H1 (cell line): ENCODE results near the gene TASP1. TPM values are rescaled to one million over a fixed set of nuclear protein-coding genes. Genes with fewer than 3 reads are reported as not detected.

Experiments used
- CTCF ChIA-PET: fragments of 300-600 bp; sonication (Branson Sonifier 250); formaldehyde crosslinking; loops from one replicate; lab custom pipeline; 2021; ENCODE audit not compliant: partially characterized antibody; lab: Charles Lee
- POLR2A ChIA-PET: fragments of 300-600 bp; sonication (Branson Sonifier 250); formaldehyde crosslinking; loops from one replicate; lab custom pipeline; 2021; ENCODE audit warnings: inconsistent platforms; ENCODE audit not compliant: partially characterized antibody; lab: Charles Lee
- DNase-seq, 2 experiments: peaks; one replicate each; pipeline versions ENCODE4 v3.0.0 to v3.0.0-alpha.2; 2010 to 2022; ENCODE audit warnings: low spot score in 2 of 2, low read depth in 1 of 2, mixed read lengths in 1 of 2
- FAIRE-seq: peaks from 2 replicates; lab custom pipeline; 2011; peaks lifted over from hg19 to GRCh38; lab: Jason Lieb, UNC
- H2AFZ ChIP-seq: 2 replicates; pipeline ENCODE4 v1.8.1; 2012; ENCODE audit warnings: low read length, inconsistent platforms
- H2AK5ac ChIP-seq: 2 replicates; pipeline ENCODE4 v1.6.1; 2013; ENCODE audit warnings: low read depth, low read length
- H2BK120ac ChIP-seq: replicated peaks from 2 replicates; pipeline ENCODE3; 2013; ENCODE audit warnings: low read depth, low read length, inconsistent platforms
- H2BK12ac ChIP-seq: 2 replicates; pipeline ENCODE4 v1.6.1; 2013; ENCODE audit warnings: low read depth, low read length
- H2BK15ac ChIP-seq: 2 replicates; pipeline ENCODE4 v1.6.1; 2013; ENCODE audit warnings: low read length
- H2BK20ac ChIP-seq: 2 replicates; pipeline ENCODE4 v1.6.1; 2013; ENCODE audit warnings: low read length
- H2BK5ac ChIP-seq: 2 replicates; pipeline ENCODE4 v1.6.1; 2013; ENCODE audit warnings: low read depth, low read length
- H3K14ac ChIP-seq: 2 replicates; pipeline ENCODE4 v1.6.1; 2013; ENCODE audit warnings: inconsistent platforms; ENCODE audit not compliant: insufficient read length
- H3K18ac ChIP-seq: 2 replicates; pipeline ENCODE4 v1.6.1; 2013; ENCODE audit warnings: low read length; ENCODE audit errors: extremely low read depth
- H3K23ac ChIP-seq: 2 replicates; pipeline ENCODE4 v1.6.1; 2013; ENCODE audit warnings: inconsistent platforms; ENCODE audit not compliant: insufficient read length
- H3K23me2 ChIP-seq: 2 replicates; pipeline ENCODE4 v1.6.1; 2013; ENCODE audit warnings: low read depth, low read length
- H3K27ac ChIP-seq: 2 replicates; pipeline ENCODE4 v1.6.1; 2011; ENCODE audit warnings: low read depth, low read length, inconsistent platforms
- H3K27me3 ChIP-seq, 4 experiments: replicated peaks in 1 of 4; 1 replicate in 1 of 4; 2 replicates in 3 of 4; pipeline versions ENCODE4 v1.6.1 to v1.8.1; 2011 to 2013; ENCODE audit warnings: low read length in 3 of 4, mild to moderate bottlenecking in 3 of 4, inconsistent platforms in 2 of 4, mixed read lengths in 2 of 4, moderate library complexity in 1 of 4; ENCODE audit not compliant: control insufficient read depth in 3 of 4, insufficient read depth in 3 of 4; ENCODE audit errors: extremely low read depth in 1 of 4
- H3K36me3 ChIP-seq, 4 experiments: 2 replicates each; pipeline versions ENCODE4 v1.6.1 to v1.8.1; 2011 to 2013; ENCODE audit warnings: mild to moderate bottlenecking in 4 of 4, low read length in 3 of 4, moderate library complexity in 2 of 4, control low read depth in 1 of 4, inconsistent platforms in 1 of 4; ENCODE audit not compliant: insufficient read depth in 4 of 4, control insufficient read depth in 2 of 4
- H3K4ac ChIP-seq: replicated peaks from 2 replicates; pipeline ENCODE3; 2013; ENCODE audit warnings: low read length, low read depth, mixed read lengths, inconsistent platforms; ENCODE audit not compliant: insufficient read length
- H3K4me1 ChIP-seq, 4 experiments: replicated peaks in 1 of 4; 1 replicate in 1 of 4; 2 replicates in 3 of 4; pipeline versions ENCODE4 v1.6.1 to v1.8.1; 2011 to 2013; ENCODE audit warnings: low read length in 3 of 4, inconsistent platforms in 2 of 4, mixed read lengths in 1 of 4; ENCODE audit not compliant: insufficient read depth in 4 of 4, control insufficient read depth in 3 of 4
- H3K4me2 ChIP-seq, 2 experiments: 2 replicates each; pipeline versions ENCODE4 v1.6.1 to v1.8.1; 2011 to 2013; ENCODE audit warnings: low read depth in 2 of 2, low read length in 2 of 2, control low read depth in 1 of 2, inconsistent platforms in 1 of 2, mild to moderate bottlenecking in 1 of 2; ENCODE audit not compliant: insufficient read depth in 1 of 2
- H3K4me3 ChIP-seq, 4 experiments: fragments of 200-600, 300-600 bp in 1 of 4; sonication (generic), shearing (Covaris generic), sonication (Bioruptor Twin) in 1 of 4; 2 replicates each; pipeline versions ENCODE4 v1.5.1 to v1.8.1; 2011 to 2016; ENCODE audit warnings: low read length in 4 of 4, low read depth in 3 of 4, control low read depth in 2 of 4, inconsistent platforms in 2 of 4, mild to moderate bottlenecking in 2 of 4, mixed read lengths in 1 of 4, moderate library complexity in 1 of 4; ENCODE audit not compliant: insufficient read depth in 2 of 4; ENCODE audit errors: extremely low read depth in 1 of 4
- H3K56ac ChIP-seq: replicated peaks from 2 replicates; pipeline ENCODE3; 2013; ENCODE audit warnings: low read depth, mild to moderate bottlenecking, mixed read lengths, low read length, inconsistent platforms; ENCODE audit not compliant: insufficient read length
- H3K79me1 ChIP-seq: 2 replicates; pipeline ENCODE4 v1.6.1; 2013; ENCODE audit warnings: low read depth, low read length, control low read depth
- H3K79me2 ChIP-seq, 2 experiments: 2 replicates each; pipeline versions ENCODE4 v1.6.1 to v1.8.1; 2012 to 2013; ENCODE audit warnings: low read length in 2 of 2, mild to moderate bottlenecking in 2 of 2, inconsistent platforms in 1 of 2; ENCODE audit not compliant: insufficient read depth in 2 of 2, control insufficient read depth in 1 of 2
- H3K9ac ChIP-seq, 4 experiments: replicated peaks in 1 of 4; 1 replicate in 1 of 4; 2 replicates in 3 of 4; pipeline versions ENCODE4 v1.6.1 to v1.8.1; 2011 to 2013; ENCODE audit warnings: low read depth in 3 of 4, low read length in 3 of 4, control low read depth in 2 of 4, mild to moderate bottlenecking in 2 of 4, moderate library complexity in 2 of 4, inconsistent platforms in 1 of 4; ENCODE audit errors: extremely low read depth in 1 of 4
- H3K9me3 ChIP-seq, 2 experiments: 2 replicates each; pipeline versions ENCODE4 v1.6.1 to v1.8.1; 2012 to 2013; ENCODE audit warnings: mild to moderate bottlenecking in 2 of 2, moderate library complexity in 2 of 2, control low read depth in 1 of 2, inconsistent platforms in 1 of 2, low read depth in 1 of 2, low read length in 1 of 2, mixed read lengths in 1 of 2; ENCODE audit not compliant: insufficient read depth in 2 of 2
- H4K20me1 ChIP-seq, 2 experiments: replicated peaks in 1 of 2; 2 replicates each; pipeline versions ENCODE3 to v1.8.1; 2011 to 2013; ENCODE audit warnings: inconsistent platforms in 2 of 2, low read length in 2 of 2, mild to moderate bottlenecking in 1 of 2; ENCODE audit not compliant: insufficient read depth in 2 of 2, control insufficient read depth in 1 of 2
- H4K5ac ChIP-seq: 2 replicates; pipeline ENCODE4 v1.6.1; 2013; ENCODE audit warnings: low read length, low read depth, mixed read lengths, inconsistent platforms; ENCODE audit not compliant: insufficient read length
- H4K8ac ChIP-seq: 2 replicates; pipeline ENCODE4 v1.8.0; 2013; ENCODE audit warnings: mild to moderate bottlenecking, moderate library complexity, low read length, inconsistent platforms; ENCODE audit not compliant: insufficient read depth; ENCODE audit errors: extremely low read depth
- H4K91ac ChIP-seq: replicated peaks from 2 replicates; pipeline ENCODE3; 2013; ENCODE audit warnings: low read length, mixed read lengths, inconsistent platforms; ENCODE audit not compliant: insufficient read length
- YY1 ChIP-seq: IDR thresholded peaks from 2 replicates; pipeline ENCODE4 v1.6.1; 2011; ENCODE audit warnings: low read depth, mild to moderate bottlenecking, low read length
- WGBS, 2 experiments: shearing (Covaris generic) in 1 of 2; methylation state at CpG; one replicate each; pipeline versions ENCODE4 v1.1.6 to v1.1.7; 2013 to 2015; ENCODE audit warnings: low lambda C conversion rate in 2 of 2, mixed read lengths in 2 of 2, inconsistent platforms in 1 of 2, low coverage in 1 of 2, missing lambda C conversion rate in 1 of 2; ENCODE audit not compliant: insufficient replicate concordance in 2 of 2, insufficient coverage in 1 of 2, insufficient read length in 1 of 2; ENCODE audit errors: extremely low coverage in 1 of 2, missing lambda C conversion rate in 1 of 2; 5-methylcytosine and 5-hydroxymethylcytosine counted together
- polyA plus RNA-seq, 7 experiments: library from polyadenylated mRNA; depleted of rRNA in 3 of 7; stranded (reverse) in 5 of 7; unstranded in 2 of 7; fragments of >200 nt in 5 of 7; fragments of 200-250 nt in 2 of 7; gene quantifications; 1 replicate in 5 of 7; 2 replicates in 1 of 7; 4 replicates in 1 of 7; pipeline versions ENCODE4 v1.2.1 to v1.2.3, GENCODE V29; 2011 to 2013; ENCODE audit warnings: missing spikeins in 2 of 7, mixed read lengths in 2 of 7
- total RNA-seq: library from RNA; stranded (reverse); fragmentation: NEBNext Ultra II Directional; extraction: Animal tissue kit (Norgen Biotek cat#: 25700); gene quantifications from 2 replicates; pipeline ENCODE4 v1.2.1, GENCODE V29; 2021

The TASP1 gene
- total and polyA plus RNA-seq, 2 of the 8 experiments (the other 6 are each of a cell fraction or from before 2014, with no cell fraction given): 4.5 to 10.9 TPM

DNA sequence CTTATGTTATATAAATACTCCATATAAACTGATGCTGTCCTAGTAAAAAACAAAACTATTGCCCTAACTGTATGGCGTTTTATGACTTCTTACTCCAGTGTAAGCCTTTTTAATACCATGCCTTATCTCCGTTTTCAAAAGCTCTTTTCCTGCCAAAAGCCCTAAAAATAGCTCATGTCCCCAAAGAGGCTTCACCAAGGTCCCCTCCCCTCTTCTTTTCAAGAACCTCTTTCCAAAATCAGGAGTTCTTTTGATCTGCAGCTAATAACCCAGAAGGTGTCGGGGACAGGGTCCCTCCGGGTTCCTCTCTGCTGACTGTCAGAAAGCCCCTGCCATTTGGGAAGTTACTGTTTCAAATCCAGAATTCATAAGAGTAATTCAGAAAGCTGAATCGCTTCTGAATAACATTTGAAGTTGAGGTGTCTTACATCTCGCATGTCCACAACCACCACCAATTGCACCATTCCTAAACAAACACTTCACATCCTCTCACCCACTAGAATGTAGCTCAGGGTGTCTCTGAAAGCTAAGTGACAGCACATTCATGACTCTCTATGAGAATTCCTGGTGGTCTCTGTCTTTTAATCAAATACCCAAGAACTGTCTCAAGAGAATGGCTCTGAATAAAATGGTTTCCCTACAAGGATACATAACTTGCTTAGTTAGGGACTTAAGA, 13.3 kb downstream of the TASP1 start:
- Histone ChIP-seq H3K79me2 (peaks cover 0 to 7% of the 10 kb centered on the region in 2 experiments; a peak in 1 of 4 replicates), H3K18ac (no peak overlapping the region), H3K4me3 (no peak overlapping the region), H4K20me1 (no peaks in the 10 kb centered on the region), H4K5ac (no peak overlapping the region), H3K27ac (no peak overlapping the region), H2BK5ac (no peak overlapping the region), H3K36me3 (no peaks in the 10 kb centered on the region; a peak in 2 of 8 replicates), H3K79me1 (peaks cover 3% of the 10 kb centered on the region; the same call in 1 of the 2 replicates), H3K56ac (no peak overlapping the region), H4K8ac (no peak overlapping the region), H3K14ac (no peak overlapping the region), H3K4ac (no peak overlapping the region), H4K91ac (no peak overlapping the region), H2AK5ac (no peak overlapping the region), H2AFZ (no peak overlapping the region), H3K9ac (no peak overlapping the region), H2BK20ac (no peak overlapping the region), H3K4me1 (peaks cover 3 to 23% (median 9%) of the 10 kb centered on the region in 4 experiments), H3K9me3 (peaks cover 0 to 3% of the 10 kb centered on the region in 2 experiments; a peak in 1 of 4 replicates), H2BK15ac (no peak overlapping the region), H2BK12ac (no peak overlapping the region), H2BK120ac (no peak overlapping the region), H3K23me2 (no peaks in the 10 kb centered on the region; the same call in 1 of the 2 replicates), H3K23ac (no peak overlapping the region), H3K4me2 (no peak overlapping the region; a peak in 1 of 4 replicates), H3K27me3 (no peaks in the 10 kb centered on the region)
- TF ChIP-seq YY1: no peak
- CTCF ChIA-PET: interaction anchor here (0.9 to 1.7 kb wide), 3 partner anchors 10 to 163 kb away, joined by 3 to 5 read pairs (median 4); no protein-coding TSS in a partner anchor
- POLR2A ChIA-PET: no interaction called here
- FAIRE-seq (no peak), DNase-seq (no peak)
- 80% methylated on average over 6 of the region's 6 CpGs; no CpG with 5 or more reads in 1 of the 2 experiments for WGBS, 2 experiments
